Stimulated activated CD4-positive, alpha-beta T cell treated with anti-CD3 and anti-CD28 coated beads, Interleukin-12 subunit alpha, Interleukin-12 subunit beta, amount 100 ng/mL, for 24 hours (primary cell): ENCODE results near the gene CMTM8.
"Not testable (repeated sequence)": the region's sequence is repeated elsewhere in the genome, so short reads cannot be mapped to it uniquely, and the experiment has no call there.

Experiments used
- DNase-seq, 2 experiments: peaks; one replicate each; pipeline ENCODE4 v3.0.0-alpha.2; 2020; ENCODE audit warnings: low read depth in 2 of 2

Gene CMTM8, protein sequence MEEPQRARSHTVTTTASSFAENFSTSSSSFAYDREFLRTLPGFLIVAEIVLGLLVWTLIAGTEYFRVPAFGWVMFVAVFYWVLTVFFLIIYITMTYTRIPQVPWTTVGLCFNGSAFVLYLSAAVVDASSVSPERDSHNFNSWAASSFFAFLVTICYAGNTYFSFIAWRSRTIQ

DNA sequence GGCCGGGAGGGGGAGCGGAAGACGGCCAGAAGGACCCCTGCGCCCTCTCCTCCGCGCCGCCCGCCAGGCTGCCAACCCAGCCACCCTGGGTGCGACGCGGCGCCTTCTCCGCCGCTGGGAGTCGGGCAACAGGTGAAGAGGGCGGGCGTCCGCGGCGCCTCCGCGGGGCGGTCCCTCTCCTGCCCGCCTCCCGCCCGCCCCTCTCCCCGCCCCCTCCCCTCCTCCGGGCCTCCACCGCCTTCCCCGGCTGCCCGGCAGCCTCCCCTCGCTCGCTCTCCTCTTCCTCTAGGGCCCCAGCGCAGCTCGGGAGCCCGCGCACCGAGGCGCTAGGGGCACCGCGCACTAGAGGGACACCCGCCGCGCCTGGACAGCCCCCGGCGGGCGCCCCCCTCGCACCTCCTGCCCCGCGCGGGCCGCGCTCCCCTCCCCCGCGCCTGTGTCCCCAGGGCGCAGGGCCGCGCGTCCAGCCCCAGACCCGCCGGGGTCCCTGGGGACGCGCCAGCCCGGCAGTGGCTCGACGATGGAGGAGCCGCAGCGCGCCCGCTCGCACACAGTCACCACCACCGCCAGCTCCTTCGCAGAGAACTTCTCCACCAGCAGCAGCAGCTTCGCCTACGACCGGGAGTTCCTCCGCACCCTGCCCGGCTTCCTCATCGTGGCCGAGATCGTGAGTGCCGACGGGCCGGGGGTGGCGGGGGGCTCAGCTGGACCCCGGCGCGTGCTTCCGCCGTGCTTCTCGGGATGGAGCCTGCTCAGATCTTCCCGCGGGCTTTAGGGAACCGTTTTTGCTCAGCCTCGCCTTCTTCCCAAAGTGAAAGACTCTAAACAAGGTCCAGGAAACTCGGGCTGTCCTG is at the start of gene CMTM8:
CMTM8 (plus strand) TSS at position 228 of the 854 bp plus-strand sequence; CDS start at position 521, 293 bp downstream.
- peak; percentile 26 to 52 for DNase-seq

DNA sequence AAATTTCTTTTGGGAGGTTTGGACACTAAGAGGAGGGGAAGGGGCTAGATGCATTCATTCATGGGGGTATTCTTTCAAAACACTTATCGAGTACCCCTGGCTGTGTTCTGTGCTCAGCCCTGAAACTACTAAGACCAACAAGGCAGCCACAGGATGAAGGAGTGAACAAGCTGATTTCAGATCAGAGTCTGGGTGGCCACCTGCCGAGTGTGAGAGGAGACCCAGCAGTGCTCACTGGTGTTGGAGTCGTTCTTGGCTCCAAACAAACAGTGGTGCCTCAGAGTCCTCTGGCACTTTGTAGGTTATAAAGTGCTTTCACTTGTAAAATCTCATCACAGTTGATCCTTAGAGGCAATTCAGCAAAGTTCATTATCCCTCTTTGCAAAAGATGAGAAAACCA is 48.8 kb upstream of the CMTM8 start:
- no peak for DNase-seq

DNA sequence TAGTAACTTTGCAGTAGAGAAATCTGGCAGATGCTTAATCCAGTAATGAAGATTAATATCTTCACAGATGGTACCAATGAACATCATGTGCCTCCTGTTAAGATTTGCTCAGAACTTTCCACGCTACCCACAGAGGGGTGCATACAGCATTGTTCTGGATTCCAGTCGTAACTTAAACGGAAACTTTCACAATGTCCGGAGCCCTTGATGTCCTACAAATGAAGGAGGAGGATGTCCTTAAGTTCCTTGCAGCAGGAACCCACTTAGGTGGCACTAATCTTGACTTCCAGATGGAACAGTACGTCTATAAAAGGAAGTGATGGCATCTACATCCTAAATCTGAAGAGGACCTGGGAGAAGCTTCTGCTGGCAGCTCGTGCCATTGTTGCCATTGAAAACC is 47.9 kb upstream of the CMTM8 start:
- DNase-seq = not testable (repeated sequence)

DNA sequence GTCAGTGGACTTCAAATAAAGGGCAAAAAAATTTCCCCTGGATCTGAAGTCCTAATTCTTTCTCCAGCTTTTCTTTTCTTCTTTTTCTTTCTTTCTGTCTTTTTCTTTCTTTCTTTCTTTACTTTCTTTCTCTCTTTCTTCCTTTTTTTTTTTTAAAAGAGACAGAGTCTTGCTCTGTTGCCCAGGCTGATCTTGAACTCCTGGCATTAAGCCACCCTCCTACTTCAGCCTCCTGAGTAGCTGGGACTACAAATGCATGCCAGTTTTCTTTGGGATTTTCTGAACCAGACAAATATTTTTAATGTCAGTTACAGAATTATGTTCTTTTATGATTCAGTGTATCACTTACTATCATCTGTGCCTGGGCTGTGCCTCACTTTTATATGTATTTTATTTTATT is 45.4 kb upstream of the CMTM8 start:
- DNase-seq = no peak

- DNase-seq = no peak
Observed at GRCh38 chr3:32194653-32195052, 43.8 kb upstream of the CMTM8 start.

GRCh38 chr3:32195995-32196540 is 42.4 kb upstream of the CMTM8 start:
- no peak for DNase-seq

DNA sequence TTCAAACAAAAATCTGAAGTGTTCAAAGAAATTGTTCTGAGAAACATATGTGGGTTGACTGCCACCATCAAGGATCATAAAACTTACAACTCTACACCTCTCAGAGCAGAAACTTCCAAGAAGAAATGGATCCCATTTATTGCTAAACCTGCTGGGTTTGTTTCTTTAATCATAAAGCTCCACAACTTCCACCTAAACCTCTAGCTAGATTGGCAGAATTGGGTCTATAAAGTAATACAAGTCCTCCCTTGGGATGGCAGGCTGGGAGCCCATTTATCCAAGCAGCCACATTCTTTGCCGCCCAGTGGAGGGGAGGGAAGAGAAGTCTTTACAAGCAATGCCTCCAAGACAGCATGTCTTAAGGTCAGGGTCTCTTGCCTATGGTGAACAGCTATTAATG is 40.5 kb upstream of the CMTM8 start:
- no peak for DNase-seq

GRCh38 chr3:32198714-32199113 is 39.8 kb upstream of the CMTM8 start:
- no peak for DNase-seq

GRCh38 chr3:32200490-32200889 is 38.0 kb upstream of the CMTM8 start:
- DNase-seq = no peak

- DNase-seq = no peak
Observed at GRCh38 chr3:32200992-32201758, 37.3 kb upstream of the CMTM8 start.

DNA sequence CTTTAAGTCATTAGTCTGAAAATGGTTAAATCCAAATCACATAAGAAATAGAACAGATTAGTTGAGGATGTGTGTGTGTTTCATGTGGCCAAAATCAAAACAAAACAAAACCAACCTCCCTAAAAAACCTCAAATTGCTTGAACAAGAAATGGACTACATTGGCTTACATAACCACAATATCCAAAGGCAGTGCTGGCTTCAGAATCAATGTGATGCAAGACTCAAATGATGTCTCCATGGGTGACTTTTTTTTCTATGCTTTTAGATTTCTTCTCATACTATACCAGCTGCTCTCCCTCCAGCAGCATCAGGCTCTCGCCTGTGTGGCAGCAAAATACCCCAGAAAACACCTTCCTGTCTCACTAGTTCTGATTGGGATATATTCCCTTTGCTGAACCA is 36.0 kb upstream of the CMTM8 start:
- no peak for DNase-seq

DNA sequence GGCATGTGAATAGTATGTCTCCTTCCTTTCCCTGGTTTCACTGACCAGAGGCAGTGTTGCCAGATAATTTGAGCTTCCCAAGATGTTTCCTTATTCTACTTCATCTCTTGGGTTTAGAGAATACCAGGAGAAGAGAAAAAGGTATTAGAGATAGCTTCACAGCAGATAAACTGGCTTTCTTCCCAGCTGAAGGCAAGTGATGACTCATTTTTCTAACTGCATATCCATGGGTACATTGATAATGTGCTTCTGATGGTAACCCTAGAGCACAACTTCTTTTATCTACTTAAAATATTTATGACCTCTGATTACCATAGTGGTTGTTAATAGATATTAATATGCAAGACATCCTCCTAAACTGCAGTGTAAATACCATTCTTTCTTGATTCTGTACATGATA is 34.6 kb upstream of the CMTM8 start:
- no peak for DNase-seq

GRCh38 chr3:32208447-32208846 is 30.0 kb upstream of the CMTM8 start:
- DNase-seq = no peak

DNA sequence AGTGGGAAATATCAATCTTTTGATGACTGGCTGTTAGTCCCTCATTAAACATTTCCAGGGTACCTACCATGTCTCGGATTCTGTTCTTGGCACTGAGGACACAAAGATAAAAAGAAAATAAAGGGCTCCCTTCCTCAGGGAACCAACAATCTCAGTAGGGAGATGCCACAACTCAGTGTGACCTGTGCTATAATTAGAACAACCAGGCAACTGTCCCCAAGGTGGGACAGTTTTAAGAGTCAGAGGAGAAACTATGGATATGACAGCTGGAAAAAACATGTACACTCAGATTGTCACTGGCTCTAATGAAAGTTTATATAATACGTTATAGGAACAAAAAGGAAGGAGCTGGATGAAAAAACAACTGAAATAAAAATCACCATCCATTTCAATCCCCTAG is 23.3 kb upstream of the CMTM8 start:
- DNase-seq = no peak

GRCh38 chr3:32216172-32216783 is 22.2 kb upstream of the CMTM8 start:
- DNase-seq = no peak

DNA sequence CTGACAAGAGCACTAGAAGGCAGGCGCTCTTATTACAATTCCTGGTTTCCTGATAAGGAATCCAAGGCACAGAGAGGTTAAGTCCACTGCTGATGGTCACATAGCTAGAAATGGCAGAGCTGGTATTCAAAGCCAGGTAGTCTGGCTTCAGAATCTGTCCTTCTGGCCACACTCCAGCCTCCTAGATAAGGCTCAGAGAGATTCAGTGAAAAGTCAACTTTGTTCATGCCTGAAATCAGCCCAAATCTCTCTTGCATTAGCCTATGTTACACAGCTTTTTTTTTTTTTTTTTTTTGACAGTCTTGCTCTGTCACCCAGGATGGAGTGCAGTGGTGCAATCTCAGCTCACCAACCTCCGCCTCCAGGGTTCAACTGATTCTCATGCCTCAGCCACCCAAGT is 21.1 kb upstream of the CMTM8 start:
- no peak for DNase-seq

- no peak for DNase-seq
Observed at GRCh38 chr3:32219537-32219936, 18.9 kb upstream of the CMTM8 start.

DNA sequence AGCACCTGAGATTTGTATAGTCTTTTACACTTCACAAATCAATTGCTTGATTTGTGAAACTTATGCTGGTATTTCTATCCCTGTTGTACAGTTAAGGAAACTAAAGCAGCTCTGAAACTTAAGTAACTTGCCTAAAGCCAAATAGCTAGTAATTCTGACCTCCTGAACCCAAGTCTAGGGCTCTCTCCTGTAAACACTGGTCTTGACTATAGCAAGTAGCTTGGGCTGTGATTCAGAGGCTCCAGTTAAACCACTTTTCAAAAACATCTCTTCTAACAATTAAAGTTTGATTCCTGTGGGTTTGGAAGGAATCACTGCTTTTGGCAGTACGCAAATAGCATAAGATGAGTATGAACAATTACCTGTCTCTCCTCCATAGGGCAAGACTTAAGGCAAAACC is 18.5 kb upstream of the CMTM8 start:
- DNase-seq = no peak

- no peak for DNase-seq
Observed at GRCh38 chr3:32222950-32223349, 15.5 kb upstream of the CMTM8 start.

GRCh38 chr3:32224016-32224516 is 14.4 kb upstream of the CMTM8 start:
- no peak for DNase-seq

- DNase-seq = no peak
Observed at GRCh38 chr3:32226875-32227500, 11.5 kb upstream of the CMTM8 start.
